Vagina (tissue), 2 donors: ENCODE data around the gene PLEKHJ1.

ENCODE experiments used
- CTCF ChIP-seq, 3 experiments: fragments of 450-650 bp in 2 of 3; fragments of 200-600 bp in 1 of 3; sonication (generic) in 1 of 3; IDR thresholded peaks; one replicate each; pipeline ENCODE4 v1.5.1; 2017 to 2019; ENCODE audit warnings: antibody characterized with exemption in 3 of 3, mild to moderate bottlenecking in 2 of 3, moderate library complexity in 2 of 3
- POLR2A ChIP-seq, 2 donors: fragments of 450-650 bp; IDR thresholded peaks; one replicate each; pipeline ENCODE4 v1.6.1; 2017; ENCODE audit warnings: antibody characterized with exemption in 2 of 2, mild to moderate bottlenecking in 2 of 2, moderate library complexity in 2 of 2
- POLR2AphosphoS5 ChIP-seq, 2 donors: sonication (generic); formaldehyde crosslinking; IDR thresholded peaks; one replicate each; pipeline ENCODE4 v1.9.0; 2017; ENCODE audit warnings: antibody characterized with exemption in 2 of 2, mild to moderate bottlenecking in 2 of 2, low read depth in 1 of 2; ENCODE audit not compliant: insufficient read depth in 1 of 2

DNA sequence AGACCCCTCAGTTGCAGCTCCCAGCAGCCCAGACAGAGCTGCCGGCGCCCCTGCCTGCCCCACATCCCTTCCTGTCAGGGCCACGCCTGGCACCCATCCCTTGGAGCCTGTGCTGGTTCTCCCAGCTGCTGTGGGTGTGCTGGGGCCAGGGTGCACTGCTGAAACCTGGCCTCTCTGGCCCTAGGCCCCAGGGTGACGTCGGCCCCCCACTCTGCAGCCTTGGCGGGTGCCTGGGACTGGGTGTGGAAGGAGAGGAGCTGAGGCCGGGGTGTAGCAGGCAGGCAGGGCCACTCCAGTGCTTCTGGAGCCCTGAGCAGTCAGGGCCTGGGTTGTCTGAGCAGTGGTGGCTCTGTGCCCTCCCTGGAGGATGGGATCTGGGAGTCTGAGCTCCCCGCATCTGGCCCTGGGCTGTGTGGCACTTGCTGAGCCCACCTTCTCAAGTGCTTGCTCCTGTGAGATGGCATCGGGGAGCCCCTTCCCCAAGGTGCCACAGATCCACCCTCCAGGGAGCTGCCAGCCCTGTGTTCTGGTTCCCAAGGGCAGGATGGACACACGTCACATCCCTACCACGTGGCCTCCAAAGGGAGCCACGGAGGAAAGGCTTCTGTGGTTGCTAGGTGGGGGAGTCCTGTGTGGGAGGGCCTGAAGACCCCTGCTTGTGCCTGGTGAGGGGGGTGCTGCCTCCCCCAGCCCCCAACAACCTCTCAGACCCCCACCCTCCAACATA is 5.2 kb downstream of the PLEKHJ1 start:
- TF ChIP-seq CTCF (IDR thresholded peaks at IDR 0.05) (no peak), POLR2A (IDR thresholded peaks at IDR 0.05) (no peak), POLR2AphosphoS5 (IDR thresholded peaks at IDR 0.05; ENCODE audit: insufficient read depth in 1 of 2, low read depth in 1 of 2) (no peak)
